GM23338 (cell line): Measurements from ENCODE around the gene HSD17B11. TPM values are rescaled to one million over a fixed set of nuclear protein-coding genes. Genes with fewer than 3 reads are reported as not detected.

Experiments
- ATAC-seq: fragments of 200-7000 bp; cut with Tn5 transposase; 3 replicates; pipeline ENCODE4 v1.9.1; 2020
- DNase-seq: peaks from one replicate; pipeline ENCODE4 v3.0.0-alpha.2; 2015; ENCODE audit warnings: low spot score
- H2AFZ ChIP-seq: fragments of 200-600 bp; sonication (generic); 2 replicates; pipeline ENCODE4 v1.8.0; 2016; ENCODE audit warnings: antibody characterized with exemption, mild to moderate bottlenecking, moderate library complexity
- H3F3A ChIP-seq: fragments of 200-600 bp; sonication (generic); replicated peaks from 2 replicates; pipeline ENCODE4 v1.8.0; 2017; ENCODE audit warnings: antibody characterized with exemption, mixed run types, low read depth
- H3K27ac ChIP-seq: fragments of 200-600 bp; sonication (generic); 2 replicates; pipeline ENCODE4 v1.6.1; 2016; ENCODE audit warnings: low read depth
- H3K27me3 ChIP-seq: fragments of 200-600 bp; sonication (generic); 2 replicates; pipeline ENCODE4 v1.8.0; 2016; ENCODE audit warnings: mild to moderate bottlenecking, mixed run types, moderate library complexity; ENCODE audit not compliant: insufficient read depth
- H3K36me3 ChIP-seq: fragments of 200-600 bp; sonication (generic); 2 replicates; pipeline ENCODE4 v1.8.0; 2016; ENCODE audit warnings: mild to moderate bottlenecking; ENCODE audit not compliant: insufficient read depth
- H3K4me1 ChIP-seq: fragments of 200-600 bp; sonication (generic); 2 replicates; pipeline ENCODE4 v1.8.0; 2016; ENCODE audit warnings: mild to moderate bottlenecking, moderate library complexity; ENCODE audit not compliant: insufficient read depth
- H3K4me2 ChIP-seq: fragments of 200-600 bp; sonication (generic); 2 replicates; pipeline ENCODE4 v1.7.1; 2017; ENCODE audit warnings: mixed run types
- H3K4me3 ChIP-seq: fragments of 200-600 bp; sonication (generic); 2 replicates; pipeline ENCODE4 v1.6.1; 2016; ENCODE audit warnings: mixed run types
- H3K79me2 ChIP-seq: fragments of 200-600 bp; sonication (generic); replicated peaks from 2 replicates; pipeline ENCODE4 v1.8.0; 2017; ENCODE audit warnings: mild to moderate bottlenecking; ENCODE audit not compliant: insufficient read depth
- H3K9me2 ChIP-seq: fragments of 200-600 bp; sonication (generic); 2 replicates; pipeline ENCODE4 v1.8.0; 2017; ENCODE audit not compliant: insufficient read depth
- H4K20me1 ChIP-seq: fragments of 200-600 bp; sonication (generic); replicated peaks from 2 replicates; pipeline ENCODE4 v1.8.0; 2017; ENCODE audit warnings: mild to moderate bottlenecking; ENCODE audit not compliant: insufficient read depth
- H3K27ac Mint-ChIP-seq: 2 replicates; pipeline ENCODE4 v1.8.0; 2020; ENCODE audit warnings: inconsistent platforms, mild to moderate bottlenecking, moderate library complexity, mixed read lengths
- H3K27me3 Mint-ChIP-seq: 3 replicates; pipeline ENCODE4 v1.8.0; 2022; ENCODE audit warnings: low read depth, mild to moderate bottlenecking, moderate library complexity, mixed read lengths, inconsistent platforms; ENCODE audit not compliant: insufficient read depth, poor library complexity
- H3K36me3 Mint-ChIP-seq: 3 replicates; pipeline ENCODE4 v1.8.0; 2021; ENCODE audit warnings: low read depth, mild to moderate bottlenecking, inconsistent platforms, moderate library complexity, mixed read lengths
- H3K4me1 Mint-ChIP-seq: 3 replicates; pipeline ENCODE4 v1.8.0; 2020; ENCODE audit warnings: mild to moderate bottlenecking, inconsistent platforms, mixed read lengths
- H3K4me3 Mint-ChIP-seq: 3 replicates; pipeline ENCODE4 v1.8.0; 2021; ENCODE audit warnings: moderate library complexity, mild to moderate bottlenecking, inconsistent platforms, mixed read lengths
- H3K9me3 Mint-ChIP-seq: 3 replicates; pipeline ENCODE4 v1.8.0; 2020; ENCODE audit warnings: moderate library complexity, mild to moderate bottlenecking, inconsistent platforms, mixed read lengths
- CREB1 ChIP-seq: fragments of 250-450 bp; sonication (Bioruptor Pico); IDR thresholded peaks from 2 replicates; pipeline ENCODE4 v1.5.0; 2020; ENCODE audit warnings: low read depth, mild to moderate bottlenecking, moderate library complexity
- EZH2 ChIP-seq: fragments of 200-600 bp; sonication (generic); IDR thresholded peaks from one replicate; pipeline ENCODE4 v1.8.0; 2017; ENCODE audit warnings: antibody characterized with exemption, mild to moderate bottlenecking, low read depth; ENCODE audit not compliant: unreplicated experiment
- JUNB ChIP-seq: IDR thresholded peaks from one replicate; pipeline ENCODE4 v1.6.1; 2016; ENCODE audit warnings: antibody characterized with exemption; ENCODE audit not compliant: unreplicated experiment
- NANOG ChIP-seq: IDR thresholded peaks from 2 replicates; pipeline ENCODE4 v1.6.1; 2016; ENCODE audit warnings: antibody characterized with exemption, borderline replicate concordance
- POLR2AphosphoS5 ChIP-seq: IDR thresholded peaks from 2 replicates; pipeline ENCODE4 v1.6.1; 2016; ENCODE audit warnings: antibody characterized with exemption, low read depth
- REST ChIP-seq: IDR thresholded peaks from one replicate; pipeline ENCODE4 v1.6.1; 2018; ENCODE audit warnings: antibody characterized with exemption; ENCODE audit not compliant: unreplicated experiment
- STAT1 ChIP-seq: IDR thresholded peaks from one replicate; pipeline ENCODE4 v1.6.1; 2016; ENCODE audit warnings: antibody characterized with exemption; ENCODE audit not compliant: unreplicated experiment
- ZNF114 ChIP-seq: fragments of 250-450 bp; sonication (Bioruptor Pico); IDR thresholded peaks from 2 replicates; pipeline ENCODE4 v1.5.0; 2020; ENCODE audit warnings: mild to moderate bottlenecking, moderate library complexity
- ZNF331 ChIP-seq: fragments of 250-450 bp; sonication (Bioruptor Pico); IDR thresholded peaks from 2 replicates; pipeline ENCODE4 v1.5.0; 2020; ENCODE audit warnings: low read depth, mild to moderate bottlenecking, moderate library complexity
- polyA plus RNA-seq: library from polyadenylated mRNA; unstranded; fragments of >200 nt; fragmentation: Nextera tagmentation; extraction: Ambion mirVana; gene quantifications from 2 replicates; pipeline ENCODE4 v1.2.1, GENCODE V29; 2016
- total RNA-seq: library from RNA; depleted of rRNA; stranded (reverse); fragments of >200 nt; shearing (Covaris generic); gene quantifications from 2 replicates; pipeline ENCODE4 v1.2.3, GENCODE V29; 2014
- TF ChIP-seq, protein P1 (sequence below): fragments of 250-450 bp; sonication (Bioruptor Pico); IDR thresholded peaks from 2 replicates; pipeline ENCODE4 v1.5.0; 2020; ENCODE audit warnings: mild to moderate bottlenecking, moderate library complexity

Gene HSD17B11
- total and polyA plus RNA-seq, 2 experiments from 2014 or later, result 9.7 to 14.8 TPM

GRCh38 chr4:87313756-87314155, 77.2 kb downstream of the HSD17B11 start (continued):
- TF ChIP-seq EZH2 (no peak), REST (no peak), NANOG (no peak), ZNF114 (CRISPR knock-in tag) (no peak), CREB1 (no peak), JUNB (no peak), ZNF331 (CRISPR knock-in tag) (no peak)

DNA sequence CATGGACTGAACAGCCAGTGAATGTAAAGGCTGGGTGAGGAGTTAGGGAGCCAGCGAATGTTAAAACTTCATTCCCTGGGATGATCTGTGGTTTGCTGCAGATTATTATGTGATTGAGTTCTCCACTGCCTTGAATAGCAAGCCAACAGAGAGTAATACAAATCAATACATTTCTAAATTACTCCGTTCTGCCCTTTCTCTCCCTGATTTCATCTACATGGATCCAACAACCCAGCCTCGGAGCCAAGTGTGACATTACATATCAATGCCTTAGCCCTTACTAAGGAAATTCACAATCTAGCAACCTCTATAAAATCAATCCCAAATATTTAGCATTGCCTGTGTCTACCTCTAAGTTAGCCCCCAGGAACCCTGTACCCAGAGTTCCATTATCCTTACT, 79.3 kb downstream of the HSD17B11 start:
- Mint-ChIP-seq H3K4me3 (no peak overlapping the region), H3K36me3 (no peaks in the 10 kb centered on the region), H3K27ac (no peak overlapping the region), H3K27me3 (peaks cover 2% of the 10 kb centered on the region), H3K9me3 (no peaks in the 10 kb centered on the region), H3K4me1 (no peaks in the 10 kb centered on the region)
- no peaks in the 10 kb centered on the region for H3K4me1 ChIP-seq
- no peaks in the 10 kb centered on the region for H3F3A ChIP-seq
- H3K4me3 ChIP-seq, result no peak overlapping the region
- H3K9me2 ChIP-seq, result 0 out of 2 replicates have a peak, but pooled peaks cover 3% of the 10 kb centered on the region
- H3K27ac ChIP-seq, result no peak overlapping the region
- no peaks in the 10 kb centered on the region for H3K36me3 ChIP-seq
- H3K27me3 ChIP-seq, result no peaks in the 10 kb centered on the region
- H4K20me1 ChIP-seq, result no peaks in the 10 kb centered on the region
- ATAC-seq (no peak), DNase-seq (no peak)
- H3K4me2 ChIP-seq, result no peak overlapping the region
- H3K79me2 ChIP-seq, result no peaks in the 10 kb centered on the region
- no peak overlapping the region for H2AFZ ChIP-seq
- no peak for TF ChIP-seq STAT1
- TF ChIP-seq CREB1, result no peak
- TF ChIP-seq REST, result no peak
- TF ChIP-seq JUNB, result no peak
- TF ChIP-seq, protein P1, sequence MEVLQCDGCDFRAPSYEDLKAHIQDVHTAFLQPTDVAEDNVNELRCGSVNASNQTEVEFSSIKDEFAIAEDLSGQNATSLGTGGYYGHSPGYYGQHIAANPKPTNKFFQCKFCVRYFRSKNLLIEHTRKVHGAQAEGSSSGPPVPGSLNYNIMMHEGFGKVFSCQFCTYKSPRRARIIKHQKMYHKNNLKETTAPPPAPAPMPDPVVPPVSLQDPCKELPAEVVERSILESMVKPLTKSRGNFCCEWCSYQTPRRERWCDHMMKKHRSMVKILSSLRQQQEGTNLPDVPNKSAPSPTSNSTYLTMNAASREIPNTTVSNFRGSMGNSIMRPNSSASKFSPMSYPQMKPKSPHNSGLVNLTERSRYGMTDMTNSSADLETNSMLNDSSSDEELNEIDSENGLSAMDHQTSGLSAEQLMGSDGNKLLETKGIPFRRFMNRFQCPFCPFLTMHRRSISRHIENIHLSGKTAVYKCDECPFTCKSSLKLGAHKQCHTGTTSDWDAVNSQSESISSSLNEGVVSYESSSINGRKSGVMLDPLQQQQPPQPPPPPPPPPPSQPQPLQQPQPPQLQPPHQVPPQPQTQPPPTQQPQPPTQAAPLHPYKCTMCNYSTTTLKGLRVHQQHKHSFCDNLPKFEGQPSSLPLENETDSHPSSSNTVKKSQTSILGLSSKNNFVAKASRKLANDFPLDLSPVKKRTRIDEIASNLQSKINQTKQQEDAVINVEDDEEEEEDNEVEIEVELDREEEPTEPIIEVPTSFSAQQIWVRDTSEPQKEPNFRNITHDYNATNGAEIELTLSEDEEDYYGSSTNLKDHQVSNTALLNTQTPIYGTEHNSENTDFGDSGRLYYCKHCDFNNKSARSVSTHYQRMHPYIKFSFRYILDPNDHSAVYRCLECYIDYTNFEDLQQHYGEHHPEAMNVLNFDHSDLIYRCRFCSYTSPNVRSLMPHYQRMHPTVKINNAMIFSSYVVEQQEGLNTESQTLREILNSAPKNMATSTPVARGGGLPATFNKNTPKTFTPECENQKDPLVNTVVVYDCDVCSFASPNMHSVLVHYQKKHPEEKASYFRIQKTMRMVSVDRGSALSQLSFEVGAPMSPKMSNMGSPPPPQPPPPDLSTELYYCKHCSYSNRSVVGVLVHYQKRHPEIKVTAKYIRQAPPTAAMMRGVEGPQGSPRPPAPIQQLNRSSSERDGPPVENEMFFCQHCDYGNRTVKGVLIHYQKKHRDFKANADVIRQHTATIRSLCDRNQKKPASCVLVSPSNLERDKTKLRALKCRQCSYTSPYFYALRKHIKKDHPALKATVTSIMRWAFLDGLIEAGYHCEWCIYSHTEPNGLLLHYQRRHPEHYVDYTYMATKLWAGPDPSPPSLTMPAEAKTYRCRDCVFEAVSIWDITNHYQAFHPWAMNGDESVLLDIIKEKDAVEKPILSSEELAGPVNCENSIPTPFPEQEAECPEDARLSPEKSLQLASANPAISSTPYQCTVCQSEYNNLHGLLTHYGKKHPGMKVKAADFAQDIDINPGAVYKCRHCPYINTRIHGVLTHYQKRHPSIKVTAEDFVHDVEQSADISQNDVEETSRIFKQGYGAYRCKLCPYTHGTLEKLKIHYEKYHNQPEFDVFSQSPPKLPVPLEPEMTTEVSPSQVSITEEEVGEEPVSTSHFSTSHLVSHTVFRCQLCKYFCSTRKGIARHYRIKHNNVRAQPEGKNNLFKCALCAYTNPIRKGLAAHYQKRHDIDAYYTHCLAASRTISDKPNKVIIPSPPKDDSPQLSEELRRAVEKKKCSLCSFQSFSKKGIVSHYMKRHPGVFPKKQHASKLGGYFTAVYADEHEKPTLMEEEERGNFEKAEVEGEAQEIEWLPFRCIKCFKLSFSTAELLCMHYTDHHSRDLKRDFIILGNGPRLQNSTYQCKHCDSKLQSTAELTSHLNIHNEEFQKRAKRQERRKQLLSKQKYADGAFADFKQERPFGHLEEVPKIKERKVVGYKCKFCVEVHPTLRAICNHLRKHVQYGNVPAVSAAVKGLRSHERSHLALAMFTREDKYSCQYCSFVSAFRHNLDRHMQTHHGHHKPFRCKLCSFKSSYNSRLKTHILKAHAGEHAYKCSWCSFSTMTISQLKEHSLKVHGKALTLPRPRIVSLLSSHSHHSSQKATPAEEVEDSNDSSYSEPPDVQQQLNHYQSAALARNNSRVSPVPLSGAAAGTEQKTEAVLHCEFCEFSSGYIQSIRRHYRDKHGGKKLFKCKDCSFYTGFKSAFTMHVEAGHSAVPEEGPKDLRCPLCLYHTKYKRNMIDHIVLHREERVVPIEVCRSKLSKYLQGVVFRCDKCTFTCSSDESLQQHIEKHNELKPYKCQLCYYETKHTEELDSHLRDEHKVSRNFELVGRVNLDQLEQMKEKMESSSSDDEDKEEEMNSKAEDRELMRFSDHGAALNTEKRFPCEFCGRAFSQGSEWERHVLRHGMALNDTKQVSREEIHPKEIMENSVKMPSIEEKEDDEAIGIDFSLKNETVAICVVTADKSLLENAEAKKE (CRISPR knock-in tag), result no peak
- TF ChIP-seq NANOG, result no peak
- no peak for TF ChIP-seq POLR2AphosphoS5
- TF ChIP-seq EZH2, result no peak
